Common myeloid progenitor, CD34-positive (primary cell): ENCODE measurements around the gene OR6Q1.

Source experiments
- CTCF ChIA-PET: fragments of 350-600 bp; sonication (Branson Sonifier 250); formaldehyde crosslinking; loops from one replicate; lab custom pipeline; 2021; ENCODE audit warnings: antibody characterized with exemption; lab: Charles Lee
- POLR2A ChIA-PET: fragments of 350-600 bp; sonication (Branson Sonifier 250); formaldehyde crosslinking; loops from one replicate; lab custom pipeline; 2021; ENCODE audit warnings: antibody characterized with exemption; lab: Charles Lee
- DNase-seq, 3 donors: peaks; one replicate each; pipeline versions ENCODE4 v3.0.0 to v3.0.0-alpha.2; 2013
- H3K27ac ChIP-seq, 2 experiments: 1 replicate in 1 of 2; 2 replicates in 1 of 2; pipeline ENCODE4 v1.7.0; 2013; ENCODE audit warnings: inconsistent platforms in 2 of 2, low read length in 2 of 2, mild to moderate bottlenecking in 2 of 2, low read depth in 1 of 2, moderate library complexity in 1 of 2; ENCODE audit not compliant: severe bottlenecking in 2 of 2, insufficient read depth in 1 of 2, poor library complexity in 1 of 2
- H3K27me3 ChIP-seq, 5 experiments: replicated peaks in 2 of 5; 1 replicate in 3 of 5; 2 replicates in 2 of 5; pipeline versions ENCODE4 v1.6.1 to v1.7.0; 2013; ENCODE audit warnings: low read length in 4 of 5, mild to moderate bottlenecking in 2 of 5, moderate library complexity in 2 of 5, inconsistent platforms in 1 of 5; ENCODE audit not compliant: insufficient read depth in 5 of 5, control insufficient read depth in 4 of 5
- H3K36me3 ChIP-seq, 4 experiments: 1 replicate in 2 of 4; 2 replicates in 2 of 4; pipeline versions ENCODE4 v1.6.1 to v1.7.0; 2013; ENCODE audit warnings: low read length in 3 of 4, control low read depth in 1 of 4, mild to moderate bottlenecking in 1 of 4; ENCODE audit not compliant: control insufficient read depth in 4 of 4, insufficient read depth in 4 of 4
- H3K4me1 ChIP-seq, 4 experiments: 1 replicate in 3 of 4; 2 replicates in 1 of 4; pipeline versions ENCODE4 v1.6.1 to v1.7.1; 2013; ENCODE audit warnings: low read length in 3 of 4, mild to moderate bottlenecking in 3 of 4, control low read depth in 1 of 4, inconsistent platforms in 1 of 4, moderate library complexity in 1 of 4; ENCODE audit not compliant: control insufficient read depth in 4 of 4, insufficient read depth in 4 of 4; ENCODE audit errors: control extremely low read depth in 1 of 4
- H3K4me3 ChIP-seq, 7 experiments: 1 replicate in 4 of 7; 2 replicates in 3 of 7; pipeline versions ENCODE4 v1.5.1 to v1.7.0; 2013; ENCODE audit warnings: mild to moderate bottlenecking in 7 of 7, low read length in 6 of 7, moderate library complexity in 6 of 7, inconsistent platforms in 2 of 7, low read depth in 2 of 7, control low read depth in 1 of 7; ENCODE audit not compliant: insufficient read depth in 4 of 7, control insufficient read depth in 1 of 7; ENCODE audit errors: extremely low read depth in 1 of 7
- H3K9me3 ChIP-seq, 5 experiments: 1 replicate in 4 of 5; 2 replicates in 1 of 5; pipeline versions ENCODE4 v1.6.1 to v1.7.1; 2013; ENCODE audit warnings: low read length in 4 of 5, mild to moderate bottlenecking in 2 of 5, inconsistent platforms in 1 of 5, low read depth in 1 of 5, moderate library complexity in 1 of 5; ENCODE audit not compliant: control insufficient read depth in 4 of 5, insufficient read depth in 2 of 5; ENCODE audit errors: control extremely low read depth in 1 of 5
- WGBS: methylation state at CpG from one replicate; pipeline ENCODE4 v1.1.5; 2013; ENCODE audit not compliant: insufficient coverage; 5-methylcytosine and 5-hydroxymethylcytosine counted together

OR6Q1 gene

DNA sequence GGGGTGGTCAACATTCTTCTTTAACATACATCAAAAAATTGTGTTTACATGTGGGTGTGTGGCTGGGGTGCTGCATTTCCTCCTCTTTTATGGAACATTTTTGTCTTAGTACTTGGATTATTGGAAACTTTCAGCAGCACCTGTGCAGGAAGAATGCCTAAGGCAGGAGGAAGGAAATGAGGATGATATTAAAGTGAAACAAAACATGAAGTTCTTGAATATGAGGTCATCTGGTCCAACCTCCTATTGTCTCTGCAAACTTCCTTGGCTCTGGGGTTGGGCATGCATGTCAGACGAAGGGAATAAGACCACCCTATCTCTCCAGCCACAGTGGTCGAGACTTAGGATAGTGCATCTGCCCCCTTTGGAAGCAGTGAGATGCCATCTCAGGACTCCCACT lies 27.7 kb upstream of the OR6Q1 start:
- ChIA-PET POLR2A (no interaction called here), CTCF (no interaction called here)
- Histone ChIP-seq H3K36me3 (no peaks in the 10 kb centered on the region), H3K9me3 (peaks cover 0 to 4% (median 2%) of the 10 kb centered on the region in 5 experiments), H3K4me3 (no peak overlapping the region), H3K27ac (no peak overlapping the region), H3K4me1 (peaks cover 0 to 5% (median 0%) of the 10 kb centered on the region in 4 experiments), H3K27me3 (no peaks in the 10 kb centered on the region)
- WGBS, result no CpG with 5 or more reads among the region's 2 CpGs
- DNase-seq, result no peak

DNA sequence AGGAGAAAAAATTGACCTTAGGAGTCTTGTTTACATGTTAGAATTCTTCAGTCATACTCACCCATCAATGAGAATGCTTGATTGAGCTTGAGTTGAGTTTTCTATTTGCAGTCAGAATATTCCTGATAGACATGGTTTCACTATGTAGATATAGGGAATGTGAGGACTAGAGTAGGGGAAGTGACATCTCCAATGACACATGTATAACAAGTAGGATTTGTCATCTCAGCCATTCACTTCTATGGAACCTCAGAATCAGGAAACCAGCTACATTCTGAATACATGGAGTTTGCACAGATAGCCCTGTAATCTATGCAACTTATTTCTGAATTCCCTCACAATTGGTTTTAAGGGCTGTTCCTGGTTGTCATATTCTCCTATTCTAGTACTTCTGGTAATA lies 27.2 kb upstream of the OR6Q1 start:
- CTCF ChIA-PET, result no interaction called here
- Histone ChIP-seq H3K4me1 (peaks cover 0 to 5% (median 0%) of the 10 kb centered on the region in 4 experiments), H3K36me3 (no peaks in the 10 kb centered on the region), H3K27ac (no peak overlapping the region), H3K4me3 (no peak overlapping the region), H3K27me3 (no peaks in the 10 kb centered on the region), H3K9me3 (peaks cover 0 to 4% (median 2%) of the 10 kb centered on the region in 5 experiments)
- DNase-seq, result no peak
- POLR2A ChIA-PET, result no interaction called here

DNA sequence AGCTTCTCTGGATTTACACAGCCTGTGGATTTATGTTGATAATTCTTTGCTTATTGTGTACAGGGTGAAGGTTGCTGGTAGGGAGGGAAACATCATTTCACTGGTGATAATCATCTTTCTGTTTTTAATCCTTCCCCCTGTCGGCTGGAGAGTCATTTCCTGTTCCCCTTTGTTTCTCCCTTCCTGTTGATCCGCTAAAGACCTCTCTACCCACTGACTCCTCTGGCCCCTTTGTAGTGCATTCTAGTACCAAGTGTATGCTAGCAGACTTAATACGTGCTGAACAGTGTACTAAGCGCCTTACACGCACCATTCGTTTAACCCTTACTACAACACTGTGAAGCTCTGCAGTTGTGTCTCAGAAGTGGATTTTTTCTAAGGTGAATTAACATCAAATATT lies 26.1 kb upstream of the OR6Q1 start:
- H3K27ac ChIP-seq, result no peak overlapping the region
- peak in 1 of 3 donors; percentile 4 for DNase-seq
- H3K9me3 ChIP-seq, result peaks cover 0 to 4% (median 2%) of the 10 kb centered on the region in 5 experiments
- POLR2A ChIA-PET, result no interaction called here
- peak overlapping the region in 1 of 7 experiments; percentile 38 for H3K4me3 ChIP-seq
- CTCF ChIA-PET, result no interaction called here
- H3K27me3 ChIP-seq, result no peaks in the 10 kb centered on the region
- peaks cover 0 to 5% (median 0%) of the 10 kb centered on the region in 4 experiments for H3K4me1 ChIP-seq
- WGBS, result 0% methylated on average over 2 of the region's 6 CpGs
- no peaks in the 10 kb centered on the region for H3K36me3 ChIP-seq

DNA sequence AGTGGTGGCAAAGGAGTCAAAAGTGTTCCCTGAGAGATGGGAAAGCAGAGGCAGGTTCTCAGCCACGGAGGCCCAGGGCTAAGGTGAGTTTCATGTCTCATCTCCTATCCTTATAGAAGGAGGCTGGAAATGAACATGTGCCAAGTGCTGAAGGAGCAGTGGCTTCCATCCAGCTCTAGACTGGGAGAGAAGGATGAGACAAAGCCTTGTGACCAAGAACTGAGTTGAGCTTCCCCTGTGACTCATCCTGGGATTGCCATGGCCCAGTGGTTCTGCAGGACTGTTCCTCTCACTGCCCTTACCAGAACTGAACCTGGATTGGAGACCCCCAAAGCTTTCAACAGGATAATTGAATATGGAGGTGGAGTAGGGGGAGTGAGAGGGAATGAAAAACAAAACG lies 23.8 kb upstream of the OR6Q1 start:
- peaks cover 0 to 2% (median 0%) of the 10 kb centered on the region in 5 experiments for H3K9me3 ChIP-seq
- no peaks in the 10 kb centered on the region for H3K27me3 ChIP-seq
- H3K27ac ChIP-seq, result no peak overlapping the region
- no peak overlapping the region for H3K4me3 ChIP-seq
- DNase-seq, result no peak
- H3K4me1 ChIP-seq, result peaks cover 0 to 5% (median 0%) of the 10 kb centered on the region in 4 experiments
- ChIA-PET CTCF (no interaction called here), POLR2A (no interaction called here)
- WGBS, result no CpG with 5 or more reads among the region's 2 CpGs
- H3K36me3 ChIP-seq, result no peaks in the 10 kb centered on the region

DNA sequence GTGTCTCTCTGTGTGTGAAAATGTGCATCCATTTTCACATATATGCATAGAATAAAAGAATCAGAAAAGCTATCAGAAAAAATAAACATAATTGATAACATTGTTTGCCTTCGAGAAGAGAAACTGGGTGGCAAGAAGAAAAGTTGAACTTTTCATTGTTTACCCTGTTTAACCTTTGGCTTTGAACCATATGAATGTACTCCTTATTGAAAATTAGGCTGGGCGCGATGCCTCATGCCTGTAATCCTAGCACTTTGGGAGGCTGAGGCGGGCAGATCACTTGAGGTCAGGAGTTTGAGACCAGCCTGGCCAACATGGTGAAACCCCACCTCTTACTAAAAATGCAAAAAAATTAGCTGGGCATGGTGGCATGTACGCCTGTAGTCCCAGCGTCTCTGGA lies 19.0 kb upstream of the OR6Q1 start:
- Histone ChIP-seq H3K4me1 (no peaks in the 10 kb centered on the region), H3K36me3 (no peaks in the 10 kb centered on the region), H3K27me3 (no peaks in the 10 kb centered on the region), H3K27ac (no peak overlapping the region), H3K9me3 (no peaks in the 10 kb centered on the region), H3K4me3 (no peak overlapping the region)
- ChIA-PET CTCF (no interaction called here), POLR2A (no interaction called here)
- no peak for DNase-seq
- 72% methylated on average over 5 of the region's 6 CpGs for WGBS

DNA sequence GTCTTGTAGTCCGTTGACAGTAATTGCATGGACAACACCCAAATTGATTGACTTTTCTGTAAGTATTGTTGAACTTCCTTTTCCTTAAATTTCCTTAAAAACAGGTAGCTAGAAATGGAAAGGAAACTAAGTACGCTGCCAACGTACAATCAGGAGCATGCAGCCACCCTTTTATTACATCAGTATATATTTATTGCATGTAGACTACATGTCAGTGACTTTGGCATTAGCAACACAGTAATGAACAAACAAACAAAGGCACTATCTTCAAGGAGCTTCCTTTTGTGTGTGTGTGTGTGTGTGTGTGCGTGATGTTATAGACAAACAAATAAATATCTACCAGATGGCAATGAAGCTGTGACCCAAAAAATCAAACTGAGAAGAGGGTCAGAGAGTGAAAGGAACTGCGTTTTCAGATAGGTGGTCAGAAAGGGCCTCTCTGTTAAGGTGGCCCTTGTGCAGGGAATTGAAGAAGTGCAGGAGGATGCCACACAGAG lies 7.3 kb upstream of the OR6Q1 start, which contains the start of gene OR9Q1:
Gene OR9Q1, plus strand, starts transcription at position 447 of the 497 bp plus-strand sequence. CDS start 155,564 bp downstream, outside the sequence.
- WGBS, result 80% methylated on average over 1 of the region's 5 CpGs
- Histone ChIP-seq H3K9me3 (no peaks in the 10 kb centered on the region), H3K27ac (no peak within 1 kb of the TSS), H3K4me1 (no peaks in the 10 kb centered on the region), H3K36me3 (no peaks in the 10 kb centered on the region), H3K4me3 (no peak within 1 kb of the TSS), H3K27me3 (no peaks in the 10 kb centered on the region)
- no peak for DNase-seq
- ChIA-PET POLR2A (no interaction called here), CTCF (no interaction called here)

DNA sequence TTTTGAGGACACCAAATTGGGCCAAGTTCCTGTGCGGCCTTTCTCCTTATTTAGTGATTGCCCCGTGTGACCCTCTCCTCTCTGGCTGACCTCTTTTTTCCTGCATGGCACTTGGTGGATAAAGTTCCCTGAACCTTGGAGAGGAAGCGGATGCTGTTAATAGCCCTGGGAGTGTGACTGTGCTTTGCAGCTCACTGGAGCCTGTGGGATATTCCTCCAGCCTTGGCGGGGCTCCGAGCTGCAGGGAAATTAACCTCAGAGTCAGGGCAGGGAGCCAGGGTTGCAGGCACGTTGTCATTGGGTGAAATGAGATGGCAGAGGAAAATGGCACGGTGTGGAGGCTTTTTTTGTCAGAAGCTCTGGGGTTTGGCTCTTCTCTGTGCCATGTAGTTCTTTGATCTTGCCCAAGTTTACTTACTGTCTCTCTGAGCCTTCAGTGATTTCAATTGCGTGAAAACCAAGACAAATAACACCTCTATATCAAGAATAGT lies 6.1 kb upstream of the OR6Q1 start:
- no peaks in the 10 kb centered on the region for H3K36me3 ChIP-seq
- H3K4me3 ChIP-seq, result no peak overlapping the region
- CTCF ChIA-PET, result no interaction called here
- H3K4me1 ChIP-seq, result no peaks in the 10 kb centered on the region
- POLR2A ChIA-PET, result no interaction called here
- no peaks in the 10 kb centered on the region for H3K9me3 ChIP-seq
- WGBS, result 56% methylated on average over 6 of the region's 8 CpGs
- H3K27ac ChIP-seq, result no peak overlapping the region
- DNase-seq, result no peak
- no peaks in the 10 kb centered on the region for H3K27me3 ChIP-seq
